Liver (tissue), 9 donors: ENCODE data around the gene DPYD. TPM values are rescaled to one million over a fixed set of nuclear protein-coding genes. Genes with fewer than 3 reads are reported as not detected.

Source experiments
- DNase-seq: peaks from one replicate; pipeline ENCODE4 v3.0.0-alpha.2; 2017; ENCODE audit warnings: low spot score
- H3K27ac ChIP-seq, 2 donors: one replicate each; pipeline ENCODE4 v1.7.0; 2013; ENCODE audit warnings: inconsistent platforms in 2 of 2, low read length in 2 of 2, control low read depth in 1 of 2, low read depth in 1 of 2, mild to moderate bottlenecking in 1 of 2
- H3K27me3 ChIP-seq, 4 donors: one replicate each; pipeline versions ENCODE4 v1.6.1 to v1.7.0; 2013; ENCODE audit warnings: low read length in 3 of 4, inconsistent platforms in 1 of 4, mild to moderate bottlenecking in 1 of 4, moderate library complexity in 1 of 4; ENCODE audit not compliant: control insufficient read depth in 4 of 4, insufficient read depth in 4 of 4
- H3K36me3 ChIP-seq, 4 donors: one replicate each; pipeline versions ENCODE4 v1.6.1 to v1.7.0; 2013; ENCODE audit warnings: low read length in 3 of 4, mild to moderate bottlenecking in 3 of 4, low read depth in 1 of 4, moderate library complexity in 1 of 4; ENCODE audit not compliant: control insufficient read depth in 4 of 4, insufficient read depth in 3 of 4
- H3K4me1 ChIP-seq, 4 donors: one replicate each; pipeline versions ENCODE4 v1.6.1 to v1.7.0; 2013; ENCODE audit warnings: low read length in 3 of 4, mild to moderate bottlenecking in 3 of 4, moderate library complexity in 1 of 4; ENCODE audit not compliant: control insufficient read depth in 4 of 4, insufficient read depth in 4 of 4
- H3K4me3 ChIP-seq, 3 donors: one replicate each; pipeline versions ENCODE4 v1.6.1 to v1.7.0; 2013; ENCODE audit warnings: low read length in 3 of 3, control low read depth in 1 of 3, low read depth in 1 of 3, mild to moderate bottlenecking in 1 of 3
- H3K9ac ChIP-seq, 2 donors: one replicate each; pipeline ENCODE4 v1.7.0; 2013; ENCODE audit warnings: low read length in 2 of 2, mild to moderate bottlenecking in 2 of 2, moderate library complexity in 2 of 2, control low read depth in 1 of 2, low read depth in 1 of 2
- H3K9me3 ChIP-seq, 4 donors: one replicate each; pipeline versions ENCODE4 v1.6.1 to v1.7.0; 2013; ENCODE audit warnings: low read length in 3 of 4; ENCODE audit not compliant: control insufficient read depth in 4 of 4
- ATF3 ChIP-seq: IDR thresholded peaks from 2 replicates; pipeline ENCODE4 v1.6.1; 2016; ENCODE audit warnings: antibody characterized with exemption
- CTCF ChIP-seq: fragments of 150-350 bp; IDR thresholded peaks from 2 replicates; pipeline ENCODE4 v1.5.1; 2017; ENCODE audit warnings: improper control_type of control experiment, low read depth, low read length; ENCODE audit not compliant: missing input control
- EGR1 ChIP-seq, 2 donors: IDR thresholded peaks; 2 replicates each; pipeline ENCODE4 v1.6.1; 2016 to 2018; ENCODE audit warnings: antibody characterized with exemption in 2 of 2, low read depth in 2 of 2
- FOXA2 ChIP-seq: IDR thresholded peaks from 2 replicates; pipeline ENCODE4 v1.6.1; 2016; ENCODE audit warnings: antibody characterized with exemption
- GABPA ChIP-seq, 2 donors: IDR thresholded peaks in 1 of 2; conservative IDR thresholded peaks in 1 of 2; 2 replicates each; pipeline ENCODE4 v1.6.1; 2016; ENCODE audit warnings: antibody characterized with exemption in 2 of 2, mild to moderate bottlenecking in 1 of 2, moderate library complexity in 1 of 2
- HNF4A ChIP-seq, 2 donors: conservative IDR thresholded peaks; 2 replicates each; pipeline ENCODE4 v1.6.1; 2016; ENCODE audit warnings: antibody characterized with exemption in 2 of 2, mild to moderate bottlenecking in 2 of 2
- HNF4G ChIP-seq: IDR thresholded peaks from 2 replicates; pipeline ENCODE4 v1.6.1; 2016; ENCODE audit warnings: antibody characterized with exemption
- JUND ChIP-seq, 2 donors: IDR thresholded peaks; 2 replicates each; pipeline ENCODE4 v1.6.1; 2016; ENCODE audit warnings: antibody characterized with exemption in 2 of 2
- MAX ChIP-seq: IDR thresholded peaks from 2 replicates; pipeline ENCODE4 v1.6.1; 2016; ENCODE audit warnings: antibody characterized with exemption
- RAD21 ChIP-seq, 2 donors: IDR thresholded peaks; 2 replicates each; pipeline ENCODE4 v1.6.1; 2016; ENCODE audit warnings: antibody characterized with exemption in 2 of 2, mild to moderate bottlenecking in 2 of 2
- REST ChIP-seq: IDR thresholded peaks from 2 replicates; pipeline ENCODE4 v1.6.1; 2016; ENCODE audit warnings: antibody characterized with exemption, mild to moderate bottlenecking
- RXRA ChIP-seq, 2 donors: IDR thresholded peaks; 2 replicates each; pipeline ENCODE4 v1.6.1; 2017 to 2018; ENCODE audit warnings: antibody characterized with exemption in 2 of 2, mild to moderate bottlenecking in 1 of 2
- SP1 ChIP-seq: IDR thresholded peaks from 2 replicates; pipeline ENCODE4 v1.6.1; 2018; ENCODE audit warnings: antibody characterized with exemption, mild to moderate bottlenecking
- TAF1 ChIP-seq: conservative IDR thresholded peaks from 2 replicates; pipeline ENCODE4 v1.6.1; 2016; ENCODE audit warnings: antibody characterized with exemption, mild to moderate bottlenecking
- ZBTB33 ChIP-seq: IDR thresholded peaks from 2 replicates; pipeline ENCODE4 v1.6.1; 2016; ENCODE audit warnings: antibody characterized with exemption
- polyA plus RNA-seq, 2 donors: library from polyadenylated mRNA; stranded (reverse) in 1 of 2; unstranded in 1 of 2; fragments of 200-250 nt in 1 of 2; fragments of >200 nt in 1 of 2; fragmentation: Nextera tagmentation in 1 of 2; extraction: Ambion mirVana in 1 of 2; gene quantifications; one replicate each; pipeline versions ENCODE4 v1.2.1 to v1.2.3, GENCODE V29; 2013 to 2015
- total RNA-seq, 2 donors: library from RNA; depleted of rRNA; stranded (reverse); fragments of >200 nt; gene quantifications; one replicate each; pipeline ENCODE4 v1.2.3, GENCODE V29; 2014
- donor health status: healthy.
- donor health status: healthy.
- donor health status: healthy.
- donor health status: healthy.
- donor health status: healthy.

The DPYD gene
- total and polyA plus RNA-seq, 4 donors, result 16.2 to 142 (median 47.0) TPM

- TF ChIP-seq SP1, result no peak
- TF ChIP-seq ATF3, result no peak
- TF ChIP-seq HNF4G, result no peak
- no peak for TF ChIP-seq TAF1
Observed at GRCh38 chr1:97693601-97694000, 227.2 kb downstream of the DPYD start (continued).

GRCh38 chr1:97691325-97691724 lies 229.5 kb downstream of the DPYD start:
- no peaks in the 10 kb centered on the region for H3K27me3 ChIP-seq
- DNase-seq, result no peak
- TF ChIP-seq EGR1 (IDR thresholded peaks at IDR 0.05; ENCODE audit: low read depth in 2 of 2), result no peak
- no peak for TF ChIP-seq HNF4A (conservative IDR thresholded peaks at IDR 0.05)
- no peak for TF ChIP-seq SP1
- TF ChIP-seq CTCF, result no peak
- no peak for TF ChIP-seq ATF3
- TF ChIP-seq GABPA (IDR thresholded peaks at IDR 0.05 in 1 of 2, conservative IDR thresholded peaks at IDR 0.05 in 1 of 2), result no peak
- TF ChIP-seq RAD21 (IDR thresholded peaks at IDR 0.05), result no peak
- TF ChIP-seq FOXA2, result no peak
- TF ChIP-seq ZBTB33, result no peak
- no peak for TF ChIP-seq RXRA (IDR thresholded peaks at IDR 0.05)
- TF ChIP-seq JUND (IDR thresholded peaks at IDR 0.05), result no peak
- no peak for TF ChIP-seq MAX
- no peak for TF ChIP-seq REST
- peaks cover 0 to 16% (median 11%) of the 10 kb centered on the region in 4 donors for H3K36me3 ChIP-seq
- no peaks in the 10 kb centered on the region for H3K9me3 ChIP-seq
- no peaks in the 10 kb centered on the region for H3K4me1 ChIP-seq
- H3K27ac ChIP-seq, result no peak overlapping the region
- H3K4me3 ChIP-seq, result no peak overlapping the region
- no peak overlapping the region for H3K9ac ChIP-seq
